GM12873 (cell line): Measurements from ENCODE around the gene GP5.

Experiments used
- TF ChIP-seq, protein P1 (sequence below): IDR thresholded peaks from 2 replicates; pipeline ENCODE4 v1.5.1; 2012; ENCODE audit warnings: low read depth, mild to moderate bottlenecking, moderate library complexity, low read length, control low read depth; ENCODE audit not compliant: insufficient read depth; ENCODE audit errors: missing control alignments

The GP5 gene

GRCh38 chr3:194351080-194351672, 47.9 kb downstream of the GP5 start, which contains the start of gene CPN2:
CPN2 (minus strand) TSS chr3:194351328; CDS start chr3:194342702, 8,626 bp downstream.
- TF ChIP-seq, protein P1, sequence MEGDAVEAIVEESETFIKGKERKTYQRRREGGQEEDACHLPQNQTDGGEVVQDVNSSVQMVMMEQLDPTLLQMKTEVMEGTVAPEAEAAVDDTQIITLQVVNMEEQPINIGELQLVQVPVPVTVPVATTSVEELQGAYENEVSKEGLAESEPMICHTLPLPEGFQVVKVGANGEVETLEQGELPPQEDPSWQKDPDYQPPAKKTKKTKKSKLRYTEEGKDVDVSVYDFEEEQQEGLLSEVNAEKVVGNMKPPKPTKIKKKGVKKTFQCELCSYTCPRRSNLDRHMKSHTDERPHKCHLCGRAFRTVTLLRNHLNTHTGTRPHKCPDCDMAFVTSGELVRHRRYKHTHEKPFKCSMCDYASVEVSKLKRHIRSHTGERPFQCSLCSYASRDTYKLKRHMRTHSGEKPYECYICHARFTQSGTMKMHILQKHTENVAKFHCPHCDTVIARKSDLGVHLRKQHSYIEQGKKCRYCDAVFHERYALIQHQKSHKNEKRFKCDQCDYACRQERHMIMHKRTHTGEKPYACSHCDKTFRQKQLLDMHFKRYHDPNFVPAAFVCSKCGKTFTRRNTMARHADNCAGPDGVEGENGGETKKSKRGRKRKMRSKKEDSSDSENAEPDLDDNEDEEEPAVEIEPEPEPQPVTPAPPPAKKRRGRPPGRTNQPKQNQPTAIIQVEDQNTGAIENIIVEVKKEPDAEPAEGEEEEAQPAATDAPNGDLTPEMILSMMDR = no peak

DNA sequence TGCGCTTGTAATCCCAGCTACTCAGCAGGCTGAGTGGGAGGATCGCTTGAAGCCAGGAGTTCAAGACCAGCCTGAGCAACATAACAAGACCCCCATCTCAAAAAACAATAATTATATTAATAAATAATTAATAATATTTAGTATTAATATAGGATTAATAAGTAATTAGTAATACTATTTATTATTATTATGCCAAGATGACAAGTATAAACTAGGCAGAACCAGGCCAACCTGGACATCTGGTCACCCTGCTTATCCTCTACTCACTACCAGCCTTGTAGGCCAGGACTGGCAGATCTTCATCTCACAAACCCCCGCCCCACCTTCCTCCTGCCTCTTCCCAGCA, 48.4 kb downstream of the GP5 start:
- TF ChIP-seq, protein P1 = no peak

GRCh38 chr3:194348354-194348753, 50.7 kb downstream of the GP5 start:
- TF ChIP-seq, protein P1 = no peak

DNA sequence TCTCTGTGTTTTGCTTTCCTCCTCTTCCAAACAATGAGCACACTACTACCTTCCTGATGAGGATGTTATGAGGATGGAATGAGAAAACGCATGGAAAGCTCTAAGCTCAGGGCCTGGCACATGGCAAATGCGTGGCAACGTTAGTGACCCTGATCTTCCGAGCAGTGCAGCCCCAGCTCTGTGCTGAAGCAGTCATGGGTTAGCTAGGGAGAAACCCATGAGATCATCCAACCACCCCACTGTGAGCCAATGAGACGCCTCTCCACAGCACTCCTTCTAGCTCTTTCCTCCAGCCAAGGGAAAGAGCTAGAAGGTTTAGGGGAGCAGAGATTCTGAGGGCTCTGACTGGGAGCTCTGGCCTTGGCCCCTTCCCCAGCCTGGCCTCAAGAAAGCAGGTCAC, 52.4 kb downstream of the GP5 start:
- TF ChIP-seq, protein P1 = no peak

- TF ChIP-seq, protein P1 = no peak
These were observed 53.0 kb downstream of the GP5 start for GRCh38 chr3:194346035-194346434.
